Peyer's patch (tissue), 4 donors: ENCODE measurements around the gene MSI2.

ENCODE experiments used
- POLR2A ChIP-seq, 2 donors: fragments of 450-650 bp; IDR thresholded peaks; one replicate each; pipeline ENCODE4 v1.5.1; 2017; ENCODE audit warnings: antibody characterized with exemption in 2 of 2, mild to moderate bottlenecking in 2 of 2, moderate library complexity in 2 of 2
- TF ChIP-seq, protein P1 (sequence below), 6 experiments: fragments of 450-650 bp in 4 of 6; fragments of 200-600 bp in 2 of 6; sonication (generic) in 1 of 6; IDR thresholded peaks; one replicate each; pipeline ENCODE4 v1.5.1; 2017 to 2019; ENCODE audit warnings: antibody characterized with exemption in 6 of 6, mild to moderate bottlenecking in 3 of 6, moderate library complexity in 1 of 6

DNA sequence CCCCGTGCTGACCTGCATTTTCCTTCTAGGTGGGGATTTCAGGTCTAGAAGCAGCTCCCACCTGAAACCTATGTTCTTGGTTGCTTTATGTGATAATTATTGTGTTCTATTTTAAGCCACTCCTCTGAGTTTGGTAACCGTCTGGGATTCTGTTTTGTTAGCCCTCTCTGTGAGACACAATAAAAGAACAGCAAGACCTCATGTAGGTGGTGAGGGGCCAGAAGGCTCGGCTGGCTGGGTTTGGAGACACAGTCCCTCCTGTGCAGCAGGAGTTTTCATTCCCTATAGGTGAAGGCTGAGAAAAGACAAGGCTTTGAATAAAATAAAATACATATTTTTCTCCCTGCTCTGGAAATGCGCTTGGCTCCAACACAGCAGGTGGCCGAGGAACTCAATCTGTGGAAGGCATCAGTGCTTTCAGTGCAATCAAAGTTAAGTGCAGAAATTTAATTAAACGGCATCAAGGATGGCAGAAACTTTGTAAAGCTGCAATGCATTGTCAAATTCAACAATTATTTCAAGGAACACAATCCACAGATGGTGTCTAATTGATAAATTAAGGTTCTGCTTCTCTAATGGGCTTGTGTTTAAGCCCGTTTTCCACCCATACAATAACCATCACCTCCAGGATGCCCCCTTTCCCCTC lies 107.8 kb downstream of the MSI2 start:
- TF ChIP-seq, protein P1, sequence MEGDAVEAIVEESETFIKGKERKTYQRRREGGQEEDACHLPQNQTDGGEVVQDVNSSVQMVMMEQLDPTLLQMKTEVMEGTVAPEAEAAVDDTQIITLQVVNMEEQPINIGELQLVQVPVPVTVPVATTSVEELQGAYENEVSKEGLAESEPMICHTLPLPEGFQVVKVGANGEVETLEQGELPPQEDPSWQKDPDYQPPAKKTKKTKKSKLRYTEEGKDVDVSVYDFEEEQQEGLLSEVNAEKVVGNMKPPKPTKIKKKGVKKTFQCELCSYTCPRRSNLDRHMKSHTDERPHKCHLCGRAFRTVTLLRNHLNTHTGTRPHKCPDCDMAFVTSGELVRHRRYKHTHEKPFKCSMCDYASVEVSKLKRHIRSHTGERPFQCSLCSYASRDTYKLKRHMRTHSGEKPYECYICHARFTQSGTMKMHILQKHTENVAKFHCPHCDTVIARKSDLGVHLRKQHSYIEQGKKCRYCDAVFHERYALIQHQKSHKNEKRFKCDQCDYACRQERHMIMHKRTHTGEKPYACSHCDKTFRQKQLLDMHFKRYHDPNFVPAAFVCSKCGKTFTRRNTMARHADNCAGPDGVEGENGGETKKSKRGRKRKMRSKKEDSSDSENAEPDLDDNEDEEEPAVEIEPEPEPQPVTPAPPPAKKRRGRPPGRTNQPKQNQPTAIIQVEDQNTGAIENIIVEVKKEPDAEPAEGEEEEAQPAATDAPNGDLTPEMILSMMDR (IDR thresholded peaks at IDR 0.05): no peak
- TF ChIP-seq POLR2A (IDR thresholded peaks at IDR 0.05): no peak
